ENCODE data around the gene CACNA1C. TPM values are rescaled to one million over a fixed set of nuclear protein-coding genes. Genes with fewer than 3 reads are reported as not detected.
A peak's percentile ranks its signal among the peaks of the same experiment; 100 is the strongest.

CACNA1C gene
- polyA plus RNA-seq, 1 of the 3 experiments (the other 2 are of a cell fraction), result 1.5 TPM

DNA sequence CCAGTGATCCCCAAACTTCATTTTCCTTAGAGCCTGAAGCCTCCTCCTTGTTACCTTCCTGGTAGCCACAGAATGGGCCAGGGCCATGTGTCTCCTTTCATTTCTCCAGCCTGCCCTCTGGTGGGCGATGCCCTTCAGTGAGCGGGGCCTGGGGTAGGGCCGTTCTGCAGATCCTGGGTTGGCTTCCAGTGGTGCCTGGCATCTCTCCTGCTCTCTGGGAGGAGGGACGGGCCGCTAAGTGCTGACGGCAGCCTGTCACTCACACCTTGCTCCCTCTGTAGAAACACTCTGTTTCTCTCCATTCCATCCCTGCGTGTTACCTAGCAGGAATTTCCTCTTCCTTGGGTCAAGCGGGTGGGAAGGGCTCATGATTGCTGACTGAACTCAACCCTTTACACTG is 232.1 kb downstream of the CACNA1C start:
- peaks cover 12% of the 10 kb centered on the region for H3F3A ChIP-seq (replicated peaks; ENCODE audit: insufficient read depth)
- CTCF ChIA-PET, result interaction anchor here (0.6 to 13.7 kb wide), 25 partner anchors 13 to 489 kb away, joined by 3 to 150 read pairs (median 4); partner anchors contain the start of gene CACNA1C
- no peaks in the 10 kb centered on the region for H3K36me3 ChIP-seq (replicated peaks in 1 of 2; ENCODE audit: control insufficient read depth in 1 of 2, insufficient read depth in 2 of 2, low read length in 1 of 2)
- POLR2A ChIA-PET, result interaction anchor here (0.7 to 1.1 kb wide), 2 partner anchors 40 to 113 kb away, joined by 3 to 5 read pairs; no protein-coding TSS in a partner anchor
- H3K4me3 ChIP-seq (ENCODE audit: low read depth in 2 of 2, low read length in 1 of 2), result peak overlapping the region; percentile 6 to 12; a peak in 2 of 4 replicates
- TF ChIP-seq ELF1 (IDR thresholded peaks at IDR 0.05) (no peak), TCF12 (IDR thresholded peaks at IDR 0.05) (0 out of 2 replicates have a peak, but pooled peaks have one; percentile 8), CHD2 (IDR thresholded peaks at IDR 0.05; ENCODE audit: low read length, partially characterized antibody) (no peak), GATA2 (CRISPR knock-in tag; IDR thresholded peaks at IDR 0.05) (peak; percentile 14; the same call in 1 of the 2 replicates), FOXM1 (IDR thresholded peaks at IDR 0.05; ENCODE audit: low read depth) (no peak), SMC3 (IDR thresholded peaks at IDR 0.05; ENCODE audit: low read depth, low read length) (peak; percentile 89), MXI1 (IDR thresholded peaks at IDR 0.05; ENCODE audit: low read depth, low read length) (peak; percentile 70; the same call in 1 of the 2 replicates), FOXJ3 (CRISPR knock-in tag; IDR thresholded peaks at IDR 0.05) (peak; percentile 18; the same call in 1 of the 2 replicates), GABPA (IDR thresholded peaks at IDR 0.05; ENCODE audit: low read depth) (no peak), RXRA (IDR thresholded peaks at IDR 0.05; ENCODE audit: borderline replicate concordance, low read depth) (no peak), RAD21 (IDR thresholded peaks at IDR 0.05; ENCODE audit: low read length) (peak; percentile 81)
- TF ChIP-seq, protein P1, sequence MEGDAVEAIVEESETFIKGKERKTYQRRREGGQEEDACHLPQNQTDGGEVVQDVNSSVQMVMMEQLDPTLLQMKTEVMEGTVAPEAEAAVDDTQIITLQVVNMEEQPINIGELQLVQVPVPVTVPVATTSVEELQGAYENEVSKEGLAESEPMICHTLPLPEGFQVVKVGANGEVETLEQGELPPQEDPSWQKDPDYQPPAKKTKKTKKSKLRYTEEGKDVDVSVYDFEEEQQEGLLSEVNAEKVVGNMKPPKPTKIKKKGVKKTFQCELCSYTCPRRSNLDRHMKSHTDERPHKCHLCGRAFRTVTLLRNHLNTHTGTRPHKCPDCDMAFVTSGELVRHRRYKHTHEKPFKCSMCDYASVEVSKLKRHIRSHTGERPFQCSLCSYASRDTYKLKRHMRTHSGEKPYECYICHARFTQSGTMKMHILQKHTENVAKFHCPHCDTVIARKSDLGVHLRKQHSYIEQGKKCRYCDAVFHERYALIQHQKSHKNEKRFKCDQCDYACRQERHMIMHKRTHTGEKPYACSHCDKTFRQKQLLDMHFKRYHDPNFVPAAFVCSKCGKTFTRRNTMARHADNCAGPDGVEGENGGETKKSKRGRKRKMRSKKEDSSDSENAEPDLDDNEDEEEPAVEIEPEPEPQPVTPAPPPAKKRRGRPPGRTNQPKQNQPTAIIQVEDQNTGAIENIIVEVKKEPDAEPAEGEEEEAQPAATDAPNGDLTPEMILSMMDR (IDR thresholded peaks at IDR 0.05), result peak; percentile 84
- TF ChIP-seq, protein P2, sequence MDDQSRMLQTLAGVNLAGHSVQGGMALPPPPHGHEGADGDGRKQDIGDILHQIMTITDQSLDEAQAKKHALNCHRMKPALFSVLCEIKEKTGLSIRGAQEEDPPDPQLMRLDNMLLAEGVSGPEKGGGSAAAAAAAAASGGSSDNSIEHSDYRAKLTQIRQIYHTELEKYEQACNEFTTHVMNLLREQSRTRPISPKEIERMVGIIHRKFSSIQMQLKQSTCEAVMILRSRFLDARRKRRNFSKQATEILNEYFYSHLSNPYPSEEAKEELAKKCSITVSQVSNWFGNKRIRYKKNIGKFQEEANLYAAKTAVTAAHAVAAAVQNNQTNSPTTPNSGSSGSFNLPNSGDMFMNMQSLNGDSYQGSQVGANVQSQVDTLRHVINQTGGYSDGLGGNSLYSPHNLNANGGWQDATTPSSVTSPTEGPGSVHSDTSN (IDR thresholded peaks at IDR 0.05), result peak; percentile 73
- TF ChIP-seq, protein P3, sequence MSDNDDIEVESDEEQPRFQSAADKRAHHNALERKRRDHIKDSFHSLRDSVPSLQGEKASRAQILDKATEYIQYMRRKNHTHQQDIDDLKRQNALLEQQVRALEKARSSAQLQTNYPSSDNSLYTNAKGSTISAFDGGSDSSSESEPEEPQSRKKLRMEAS (IDR thresholded peaks at IDR 0.05; ENCODE audit: low read depth), result peak; percentile 90
- peak overlapping the region; percentile 87 to 99 for H3K27ac ChIP-seq (ENCODE audit: low read depth in 2 of 2, low read length in 1 of 2)
- H3K4me1 ChIP-seq (ENCODE audit: control insufficient read depth in 1 of 2, insufficient read depth in 2 of 2, low read depth in 1 of 2, low read length in 1 of 2), result peaks cover 37 to 76% of the 10 kb centered on the region in 2 experiments
- DNase-seq, result peak; percentile 86
- H3K9me2 ChIP-seq, result no peaks in the 10 kb centered on the region
- no peaks in the 10 kb centered on the region for H3K27me3 ChIP-seq (ENCODE audit: insufficient read depth)
- no peaks in the 10 kb centered on the region for H4K20me1 ChIP-seq (ENCODE audit: insufficient read depth)
- H3K9ac ChIP-seq, result peak overlapping the region; percentile 47; the same call in 1 of the 2 replicates
- H3K79me2 ChIP-seq (ENCODE audit: insufficient read depth), result no peaks in the 10 kb centered on the region
- no peaks in the 10 kb centered on the region for H3K9me3 ChIP-seq
- peak overlapping the region; percentile 61; the same call in 1 of the 2 replicates for H2AFZ ChIP-seq (ENCODE audit: low read depth)
- H3K4me2 ChIP-seq, result peak overlapping the region; percentile 54; the same call in 1 of the 2 replicates
- WGBS (ENCODE audit: low lambda C conversion rate), result 20% methylated on average over 5 of the region's 8 CpGs

DNA sequence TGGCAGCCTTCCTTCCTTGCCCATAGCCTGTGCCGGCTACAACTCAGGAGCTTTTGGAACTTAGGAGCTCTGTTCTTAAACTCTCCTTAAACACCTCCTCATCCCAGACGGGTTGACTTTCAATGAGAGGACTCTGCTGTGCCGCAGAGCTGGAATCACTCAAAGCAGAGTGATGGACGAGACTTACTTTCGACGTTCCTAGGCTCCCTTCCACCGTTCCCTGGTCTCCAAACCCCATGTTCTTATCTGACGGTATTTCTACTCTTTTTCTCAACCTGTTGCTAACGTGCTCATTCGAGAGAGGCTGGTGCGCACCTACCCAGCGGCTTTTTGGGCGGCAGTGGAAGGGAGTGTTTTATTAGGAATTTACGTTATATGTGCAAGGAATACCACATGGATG is 232.7 kb downstream of the CACNA1C start:
- no peaks in the 10 kb centered on the region for H3K36me3 ChIP-seq (replicated peaks in 1 of 2; ENCODE audit: control insufficient read depth in 1 of 2, insufficient read depth in 2 of 2, low read length in 1 of 2)
- H3K4me1 ChIP-seq (ENCODE audit: control insufficient read depth in 1 of 2, insufficient read depth in 2 of 2, low read depth in 1 of 2, low read length in 1 of 2), result peaks cover 37 to 82% of the 10 kb centered on the region in 2 experiments
- no peak overlapping the region for H3K9ac ChIP-seq
- H3K79me2 ChIP-seq (ENCODE audit: insufficient read depth), result no peaks in the 10 kb centered on the region
- peak overlapping the region; percentile 87 to 99 for H3K27ac ChIP-seq (ENCODE audit: low read depth in 2 of 2, low read length in 1 of 2)
- no peak for TF ChIP-seq FOXM1 (IDR thresholded peaks at IDR 0.05; ENCODE audit: low read depth)
- TF ChIP-seq ELF1 (IDR thresholded peaks at IDR 0.05), result no peak
- no peak for TF ChIP-seq EP300 (IDR thresholded peaks at IDR 0.05; ENCODE audit: borderline replicate concordance in 1 of 2, low read depth in 1 of 2, low read length in 1 of 2)
- no peaks in the 10 kb centered on the region for H3K9me3 ChIP-seq
- CTCF ChIA-PET, result interaction anchor here (0.8 to 13.7 kb wide), 13 partner anchors 13 to 297 kb away, joined by 3 to 150 read pairs (median 5); partner anchors contain the start of gene CACNA1C
- H3K9me2 ChIP-seq, result no peaks in the 10 kb centered on the region
- no peaks in the 10 kb centered on the region for H4K20me1 ChIP-seq (ENCODE audit: insufficient read depth)
- peaks cover 12% of the 10 kb centered on the region for H3F3A ChIP-seq (replicated peaks; ENCODE audit: insufficient read depth)
- POLR2A ChIA-PET, result no interaction called here
- no peak overlapping the region for H3K4me3 ChIP-seq (ENCODE audit: low read depth in 2 of 2, low read length in 1 of 2)
- no peak overlapping the region for H2AFZ ChIP-seq (ENCODE audit: low read depth)
- H3K4me2 ChIP-seq, result peak overlapping the region; percentile 54; the same call in 1 of the 2 replicates
- DNase-seq, result no peak
- H3K27me3 ChIP-seq (ENCODE audit: insufficient read depth), result no peaks in the 10 kb centered on the region
- WGBS (ENCODE audit: low lambda C conversion rate), result 93% methylated on average over 14 of the region's 14 CpGs
